ENCODE data around the gene ANKS1B.
"Not testable (repeated sequence)": the region's sequence is repeated elsewhere in the genome, so short reads cannot be mapped to it uniquely, and the experiment has no call there.

ANKS1B gene

DNA sequence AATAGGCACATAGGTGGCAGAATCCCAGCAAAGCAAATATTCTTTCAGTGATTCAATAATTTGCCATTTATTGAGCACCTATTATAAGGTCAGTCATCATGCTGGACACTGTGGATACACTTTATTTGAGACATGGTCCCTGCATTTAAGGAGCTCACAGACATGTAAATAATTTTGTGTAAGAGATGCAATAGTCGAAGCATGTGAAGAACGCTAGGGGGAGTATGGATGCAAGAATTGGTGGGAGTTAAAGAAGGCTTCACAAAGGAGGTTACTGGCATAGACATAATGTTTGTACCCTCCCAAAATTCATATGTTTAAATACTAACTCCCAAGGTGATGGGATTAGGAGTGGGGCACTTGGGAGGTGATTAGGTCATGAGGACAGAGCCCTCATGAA lies 597.8 kb downstream of the ANKS1B start:
- Mint-ChIP-seq H3K27me3 (no peaks in the 10 kb centered on the region), H3K36me3 (no peaks in the 10 kb centered on the region), H3K27ac (no peak overlapping the region), H3K4me1 (ENCODE audit: low read depth) (no peaks in the 10 kb centered on the region), H3K9me3 (ENCODE audit: low read depth) (peaks cover 4% of the 10 kb centered on the region), H3K4me3 (no peak overlapping the region)

DNA sequence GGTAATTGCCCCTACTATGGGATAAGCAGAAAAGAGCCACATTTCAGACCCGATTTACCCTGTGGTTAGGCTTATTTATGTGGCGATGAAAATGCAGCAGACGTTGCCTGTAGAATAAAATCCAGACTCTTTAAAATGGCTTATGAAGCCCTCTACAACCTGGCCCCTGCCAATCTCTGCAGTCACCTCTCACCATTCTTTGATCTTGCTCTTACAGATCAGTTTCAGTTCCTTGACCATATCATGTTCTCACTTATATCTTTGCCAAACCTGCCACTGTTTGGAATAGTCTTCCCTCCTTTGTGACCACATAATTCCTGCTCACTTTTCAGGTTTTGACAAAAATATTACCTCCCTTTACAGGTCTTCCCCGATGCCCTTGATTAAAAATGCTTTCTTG lies 601.5 kb downstream of the ANKS1B start:
- H3K9me3 Mint-ChIP-seq (ENCODE audit: low read depth), result peaks cover 4% of the 10 kb centered on the region

DNA sequence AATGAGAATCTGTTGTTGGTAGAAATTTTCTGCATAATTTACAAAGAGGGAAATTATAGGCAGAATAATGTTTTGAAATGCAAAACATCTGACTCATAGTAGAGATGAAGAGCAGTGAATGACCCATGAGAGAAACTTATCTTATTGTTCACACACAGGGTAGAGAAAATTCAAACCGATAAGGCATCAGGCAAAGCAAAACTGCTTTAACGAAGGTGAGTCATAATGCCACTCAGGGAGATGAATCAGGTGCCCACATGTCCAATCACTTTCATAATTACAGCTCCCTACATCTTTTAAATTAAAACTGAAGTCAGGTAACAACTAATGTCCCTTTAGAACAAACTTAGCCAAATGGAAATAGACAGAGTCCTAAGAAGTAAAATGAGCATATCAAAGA lies 602.7 kb downstream of the ANKS1B start:
- Mint-ChIP-seq H3K27me3 (no peaks in the 10 kb centered on the region), H3K27ac (no peak overlapping the region), H3K36me3 (no peaks in the 10 kb centered on the region), H3K9me3 (ENCODE audit: low read depth) (peaks cover 4% of the 10 kb centered on the region), H3K4me1 (ENCODE audit: low read depth) (no peaks in the 10 kb centered on the region), H3K4me3 (no peak overlapping the region)

More for the DNA sequence above, 601.5 kb downstream of the ANKS1B start:
- Mint-ChIP-seq H3K27ac (no peak overlapping the region), H3K27me3 (no peaks in the 10 kb centered on the region), H3K4me1 (ENCODE audit: low read depth) (no peaks in the 10 kb centered on the region), H3K4me3 (no peak overlapping the region), H3K36me3 (no peaks in the 10 kb centered on the region)

DNA sequence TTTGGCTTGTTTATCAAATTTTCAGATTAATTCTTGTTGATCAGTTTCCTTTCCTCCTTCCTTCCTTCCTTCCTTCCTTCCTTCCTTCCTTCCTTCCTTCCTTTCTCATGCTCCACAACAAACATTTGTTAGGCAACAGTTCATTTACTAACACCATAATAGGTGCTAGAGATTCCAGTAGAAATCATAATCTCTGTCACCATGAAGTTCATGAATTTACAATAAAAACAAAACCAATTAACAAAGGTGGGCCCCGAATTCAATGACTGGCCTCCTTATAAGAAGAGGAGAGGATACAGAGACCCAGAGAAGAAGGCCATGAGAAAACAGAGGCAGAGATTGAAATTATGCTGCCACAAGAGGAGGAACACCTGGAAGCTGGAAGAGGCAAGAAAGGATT lies 604.0 kb downstream of the ANKS1B start:
- Mint-ChIP-seq H3K4me1 (ENCODE audit: low read depth) (no peaks in the 10 kb centered on the region), H3K27ac (no peak overlapping the region), H3K27me3 (no peaks in the 10 kb centered on the region), H3K9me3 (ENCODE audit: low read depth) (peaks cover 1% of the 10 kb centered on the region), H3K4me3 (no peak overlapping the region), H3K36me3 (no peaks in the 10 kb centered on the region)

DNA sequence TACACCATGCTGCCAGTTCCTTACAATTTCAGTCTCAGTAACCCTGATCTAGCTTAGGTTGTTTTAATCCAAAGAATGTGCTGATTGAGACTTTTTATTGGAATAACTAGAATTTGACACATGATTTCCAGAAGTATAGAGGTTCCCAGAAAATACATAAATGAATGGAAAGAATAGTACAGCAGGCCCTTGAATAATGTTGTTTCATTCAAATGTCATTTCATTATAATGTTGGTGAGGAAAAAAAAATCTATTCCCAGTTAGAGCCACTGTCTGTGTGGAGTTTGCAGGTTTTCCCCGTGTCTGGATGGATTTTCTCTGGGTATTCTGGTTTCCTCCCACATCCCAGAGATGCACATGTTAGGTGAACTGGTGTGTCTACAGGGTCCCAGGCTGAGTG lies 610.7 kb downstream of the ANKS1B start:
- no peaks in the 10 kb centered on the region for H3K4me1 Mint-ChIP-seq (ENCODE audit: low read depth)

DNA sequence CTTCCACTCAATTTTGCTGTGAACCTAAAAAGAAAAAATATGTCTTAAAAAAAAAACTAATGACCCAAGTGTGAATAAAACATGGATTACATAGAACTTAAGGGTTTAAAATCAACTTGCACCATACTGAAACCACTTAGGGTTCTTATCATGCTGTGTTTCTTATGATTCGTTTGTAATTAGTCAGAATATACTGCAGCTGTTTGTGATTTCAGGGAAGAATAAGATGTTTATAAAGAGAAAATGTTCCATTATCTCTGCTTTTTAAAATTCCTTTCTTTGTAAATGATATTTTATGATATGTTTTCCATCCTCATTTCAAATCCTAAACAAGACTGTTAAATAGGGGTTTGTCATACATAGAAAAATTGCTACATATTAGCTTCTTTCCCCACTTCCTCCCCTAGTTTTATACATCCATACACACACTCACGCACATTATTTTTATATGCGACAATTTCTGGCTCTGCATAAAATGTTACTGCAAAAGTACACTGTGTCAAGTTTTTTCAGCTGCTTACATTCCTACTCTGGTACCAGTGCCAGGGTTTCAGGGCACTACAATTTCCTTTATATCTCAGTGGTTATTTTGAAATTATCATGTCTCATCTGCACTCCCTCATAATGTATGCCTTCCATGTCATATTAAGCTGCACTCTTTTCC lies 612.3 kb downstream of the ANKS1B start:
- Mint-ChIP-seq H3K4me1 (ENCODE audit: low read depth) (no peaks in the 10 kb centered on the region), H3K9me3 (ENCODE audit: low read depth) (peaks cover 22% of the 10 kb centered on the region), H3K36me3 (no peaks in the 10 kb centered on the region), H3K27me3 (no peaks in the 10 kb centered on the region), H3K4me3 (no peak overlapping the region), H3K27ac (no peak overlapping the region)

More for the DNA sequence above, 610.7 kb downstream of the ANKS1B start:
- Mint-ChIP-seq H3K4me3 (no peak overlapping the region), H3K36me3 (no peaks in the 10 kb centered on the region), H3K27ac (no peak overlapping the region), H3K9me3 (ENCODE audit: low read depth) (peaks cover 19% of the 10 kb centered on the region), H3K27me3 (no peaks in the 10 kb centered on the region)

DNA sequence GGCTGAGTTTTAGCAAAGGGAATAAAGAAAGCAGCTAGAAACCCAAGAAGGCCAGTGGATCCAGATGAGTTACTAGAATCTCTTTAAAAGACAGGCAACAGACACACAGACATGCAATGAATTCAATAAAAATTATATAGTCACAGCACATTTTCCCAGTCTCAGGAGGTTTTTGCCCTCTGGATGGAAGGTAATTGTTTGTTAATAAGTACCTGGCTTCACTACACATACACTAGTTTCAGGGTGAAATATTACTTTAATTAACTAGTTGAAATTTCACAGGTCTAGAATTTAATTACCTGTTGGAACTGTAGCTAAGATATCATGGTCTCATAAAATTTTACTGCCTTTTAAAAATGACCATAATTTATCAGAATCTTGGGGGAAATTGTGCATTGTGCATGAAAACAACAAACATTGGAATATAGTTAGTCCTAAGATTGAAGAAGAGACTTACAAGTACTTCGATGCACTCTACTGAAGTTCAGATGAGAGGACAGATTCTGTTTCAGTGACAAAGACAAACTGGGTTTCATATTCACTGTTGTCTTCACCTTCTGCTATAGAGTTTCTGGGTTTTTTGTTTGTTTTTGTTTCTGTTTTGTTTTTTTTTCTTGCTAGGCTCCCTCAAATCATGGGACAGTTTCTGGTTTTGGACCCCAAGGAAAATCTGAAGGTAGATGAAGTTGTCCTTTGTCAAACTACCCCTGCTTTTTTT lies 614.2 kb downstream of the ANKS1B start:
- Mint-ChIP-seq H3K27ac (no peak overlapping the region), H3K4me1 (ENCODE audit: low read depth) (no peaks in the 10 kb centered on the region), H3K4me3 (no peak overlapping the region), H3K27me3 (no peaks in the 10 kb centered on the region), H3K36me3 (no peaks in the 10 kb centered on the region), H3K9me3 (ENCODE audit: low read depth) (peaks cover 23% of the 10 kb centered on the region)

DNA sequence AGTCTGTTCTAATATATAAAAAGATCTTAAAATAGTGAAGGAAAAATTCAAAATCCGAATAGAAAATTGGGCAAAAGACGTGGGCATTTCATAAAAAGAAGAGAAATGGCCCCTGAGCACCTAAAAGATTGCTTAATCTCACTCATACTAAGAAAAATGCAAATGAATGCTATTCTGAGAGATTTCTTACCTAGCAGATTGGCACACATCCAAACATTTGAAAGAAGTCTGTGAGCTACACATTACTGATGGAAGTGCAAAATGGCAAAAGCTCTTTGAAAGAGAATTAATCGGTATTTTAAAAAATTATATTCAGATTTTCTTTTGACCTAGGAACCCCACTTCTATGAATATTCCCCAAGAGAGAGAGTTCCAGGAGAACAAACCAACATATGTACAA lies 617.6 kb downstream of the ANKS1B start:
- Mint-ChIP-seq H3K27me3 (no peaks in the 10 kb centered on the region), H3K4me1 (ENCODE audit: low read depth) (no peaks in the 10 kb centered on the region), H3K9me3 (ENCODE audit: low read depth) (peaks cover 17% of the 10 kb centered on the region), H3K4me3 (no peak overlapping the region), H3K27ac (no peak overlapping the region), H3K36me3 (no peaks in the 10 kb centered on the region)

DNA sequence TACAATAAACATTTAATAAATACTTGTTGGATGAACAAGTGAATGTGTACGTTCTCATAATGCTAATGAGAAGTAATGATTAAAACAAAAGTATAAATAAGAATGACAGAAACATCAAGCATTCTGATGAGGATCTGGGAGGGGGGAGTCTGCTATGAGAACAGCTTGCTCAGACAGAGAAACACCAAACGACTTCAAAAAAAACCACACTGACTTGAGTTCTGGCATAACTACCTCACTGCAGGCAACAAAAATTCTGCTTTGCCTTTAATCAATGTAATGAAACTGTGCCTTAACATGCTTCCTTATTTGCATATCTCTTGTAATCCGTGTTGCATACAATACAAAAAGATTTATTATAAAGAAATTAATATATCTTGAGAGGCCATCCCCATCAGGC lies 632.5 kb downstream of the ANKS1B start:
- no peak overlapping the region for H3K27ac Mint-ChIP-seq
- no peaks in the 10 kb centered on the region for H3K36me3 Mint-ChIP-seq
- no peak overlapping the region for H3K4me3 Mint-ChIP-seq
- H3K4me1 Mint-ChIP-seq (ENCODE audit: low read depth), result no peaks in the 10 kb centered on the region
- H3K9me3 Mint-ChIP-seq (ENCODE audit: low read depth), result no peaks in the 10 kb centered on the region
- H3K27me3 Mint-ChIP-seq, result no peaks in the 10 kb centered on the region

DNA sequence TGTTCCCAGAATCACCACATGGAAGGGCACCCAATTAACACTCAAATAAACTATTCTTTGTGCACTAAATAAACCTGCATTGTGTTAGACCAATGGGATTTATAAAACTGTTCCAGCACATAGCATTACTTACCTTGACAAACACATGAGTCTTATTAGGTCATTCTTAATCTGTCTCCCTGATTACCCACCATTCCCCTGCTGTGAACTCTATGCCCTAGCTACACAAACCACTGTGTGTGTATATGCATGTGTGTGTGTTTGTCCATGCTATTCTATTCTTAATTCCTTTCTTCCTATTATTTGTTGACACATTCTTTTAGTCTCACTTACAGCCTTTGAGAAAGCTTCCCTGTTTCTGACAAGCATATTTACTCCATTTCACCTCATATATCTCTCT lies 640.8 kb downstream of the ANKS1B start:
- Mint-ChIP-seq H3K27ac (no peak overlapping the region), H3K4me1 (ENCODE audit: low read depth) (no peaks in the 10 kb centered on the region), H3K36me3 (no peaks in the 10 kb centered on the region), H3K27me3 (no peaks in the 10 kb centered on the region), H3K4me3 (no peak overlapping the region), H3K9me3 (ENCODE audit: low read depth) (peaks cover 5% of the 10 kb centered on the region)

DNA sequence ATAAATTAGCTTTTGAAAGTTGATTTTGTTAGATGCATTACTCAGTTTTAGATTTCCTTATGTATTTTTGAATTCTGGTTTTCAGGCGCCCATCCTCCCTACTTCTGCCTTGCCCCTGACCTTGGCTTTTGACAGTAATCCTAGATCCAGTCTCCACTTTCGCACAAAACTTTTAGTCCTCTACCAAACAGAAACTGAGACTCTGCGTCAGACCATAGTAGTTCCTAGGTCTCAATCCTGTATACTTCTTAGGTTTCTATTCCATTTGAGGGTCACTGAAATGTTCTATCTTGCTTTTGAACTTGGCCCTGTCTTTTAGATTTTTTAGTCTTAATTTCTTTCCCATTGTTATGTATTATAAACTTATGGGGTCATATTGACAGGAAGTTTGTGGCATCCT lies 645.1 kb downstream of the ANKS1B start:
- Mint-ChIP-seq H3K36me3 (no peaks in the 10 kb centered on the region), H3K9me3 (ENCODE audit: low read depth) (peaks cover 10% of the 10 kb centered on the region), H3K27me3 (no peaks in the 10 kb centered on the region), H3K4me1 (ENCODE audit: low read depth) (no peaks in the 10 kb centered on the region), H3K4me3 (no peak overlapping the region), H3K27ac (no peak overlapping the region)

DNA sequence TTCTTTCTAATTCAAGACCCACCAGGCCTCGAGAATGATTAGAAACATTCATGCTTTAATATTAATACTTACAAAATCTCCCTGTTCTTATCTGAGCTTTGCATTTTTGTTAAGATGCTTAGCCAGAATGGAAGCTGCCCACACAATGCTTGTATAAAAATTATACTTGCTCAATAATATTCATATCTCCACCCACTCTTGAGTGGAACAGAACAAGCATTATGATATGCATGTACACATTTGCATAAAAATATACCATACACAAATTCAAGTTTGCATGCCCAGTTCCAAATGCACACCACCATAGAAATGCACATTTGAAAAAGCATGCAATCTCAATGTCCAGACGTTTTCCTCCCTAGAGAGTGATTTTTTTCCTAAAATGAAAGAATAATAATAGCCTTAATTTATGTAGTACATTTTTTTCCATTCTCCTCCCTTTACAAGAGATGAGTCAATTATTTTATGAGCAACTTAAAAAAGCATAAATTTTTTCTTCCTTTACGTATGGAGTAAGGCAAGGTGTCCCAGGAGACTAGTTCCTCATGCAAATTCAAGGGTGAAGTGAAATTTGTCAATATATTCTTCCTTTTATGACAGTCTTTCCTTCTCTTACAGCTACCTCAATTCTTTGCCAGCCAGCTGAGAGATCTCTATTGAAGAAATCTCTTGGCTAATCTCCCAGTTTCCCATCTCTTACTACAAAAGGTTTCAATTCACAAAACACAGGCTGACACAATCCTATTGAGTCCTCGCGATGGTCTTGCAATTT lies 650.3 kb downstream of the ANKS1B start:
- Mint-ChIP-seq H3K4me1 (ENCODE audit: low read depth) (no peaks in the 10 kb centered on the region), H3K4me3 (no peak overlapping the region), H3K9me3 (ENCODE audit: low read depth) (peaks cover 5% of the 10 kb centered on the region), H3K27me3 (no peaks in the 10 kb centered on the region), H3K27ac (no peak overlapping the region), H3K36me3 (no peaks in the 10 kb centered on the region)

DNA sequence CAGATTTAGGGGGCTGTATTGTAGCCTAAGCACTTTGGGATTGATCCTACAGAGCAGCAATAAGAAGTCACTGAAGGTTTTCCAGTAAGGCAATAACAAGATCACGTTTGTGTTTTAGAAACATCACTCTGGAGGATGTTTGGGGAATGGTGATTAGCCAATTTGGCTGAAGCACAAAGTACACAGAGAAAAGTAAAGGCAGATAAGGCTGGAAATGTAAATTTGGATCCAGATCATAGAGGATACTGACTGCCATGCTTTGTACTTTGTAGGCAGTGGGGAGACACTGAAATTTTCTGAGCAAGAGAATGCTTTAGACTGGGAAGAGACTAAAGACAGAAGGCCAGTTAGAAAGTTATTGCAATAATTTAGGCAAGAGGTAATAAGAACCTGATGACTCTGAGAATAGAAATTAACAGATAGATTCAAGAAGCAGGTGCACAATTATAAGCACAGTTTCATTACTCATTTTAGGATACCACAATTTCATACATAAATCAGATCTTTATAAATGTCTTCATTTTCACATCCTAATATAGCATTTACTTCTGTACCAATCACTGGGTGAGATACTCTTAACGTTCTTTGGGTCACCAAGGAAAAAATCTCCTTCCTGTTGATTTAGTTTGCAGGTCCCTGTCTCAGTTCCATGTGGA lies 651.7 kb downstream of the ANKS1B start:
- H3K27me3 Mint-ChIP-seq, result no peaks in the 10 kb centered on the region
- peaks cover 8% of the 10 kb centered on the region for H3K9me3 Mint-ChIP-seq (ENCODE audit: low read depth)
- no peaks in the 10 kb centered on the region for H3K4me1 Mint-ChIP-seq (ENCODE audit: low read depth)
- H3K36me3 Mint-ChIP-seq, result no peaks in the 10 kb centered on the region
- no peak overlapping the region for H3K4me3 Mint-ChIP-seq
- no peak overlapping the region for H3K27ac Mint-ChIP-seq

DNA sequence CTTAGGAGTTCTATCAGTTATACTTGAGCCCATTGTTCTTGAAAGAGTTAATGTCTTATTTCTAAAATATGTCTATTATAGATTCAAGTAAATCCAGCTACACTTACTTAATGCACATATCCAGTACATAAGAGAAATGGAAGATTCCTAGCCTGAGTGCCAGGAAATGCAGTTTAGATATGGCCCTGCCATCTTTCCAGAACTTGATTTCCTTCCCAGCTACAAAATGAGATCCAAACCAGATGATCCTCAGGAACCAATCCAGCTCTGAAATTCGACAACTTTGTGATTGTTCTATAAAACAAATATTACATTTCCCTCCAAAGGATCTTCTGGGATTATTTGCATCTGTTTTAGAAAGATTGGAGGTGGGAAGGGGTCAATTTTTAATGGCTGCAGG lies 654.5 kb downstream of the ANKS1B start:
- Mint-ChIP-seq H3K4me1 (ENCODE audit: low read depth) (no peaks in the 10 kb centered on the region), H3K27ac (no peak overlapping the region), H3K36me3 (no peaks in the 10 kb centered on the region), H3K27me3 (no peaks in the 10 kb centered on the region), H3K9me3 (ENCODE audit: low read depth) (peaks cover 6% of the 10 kb centered on the region), H3K4me3 (no peak overlapping the region)

DNA sequence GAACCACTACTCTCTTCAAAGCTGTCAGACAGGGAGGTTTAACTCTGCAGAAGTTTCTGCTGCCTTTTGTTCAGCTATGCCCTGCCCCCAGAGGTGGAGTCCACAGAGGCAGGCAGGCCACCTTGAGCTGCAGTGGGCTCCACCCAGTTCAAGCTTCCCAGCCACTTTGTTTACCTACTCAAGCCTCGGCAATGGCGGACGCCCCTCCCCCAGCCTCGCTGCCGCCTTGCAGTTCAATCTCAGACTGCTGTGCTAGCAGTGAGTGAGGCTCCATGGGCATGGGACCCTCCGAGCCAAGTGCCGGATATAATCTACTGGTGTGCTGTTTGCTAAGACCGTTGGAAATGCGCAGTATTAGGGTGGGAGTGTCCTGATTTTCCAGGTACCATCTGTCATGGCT lies 663.5 kb downstream of the ANKS1B start:
- H3K4me1 Mint-ChIP-seq (ENCODE audit: low read depth); H3K27ac Mint-ChIP-seq; H3K36me3 Mint-ChIP-seq; H3K4me3 Mint-ChIP-seq; H3K27me3 Mint-ChIP-seq: not testable (repeated sequence)
- peaks cover 21% of the 10 kb centered on the region for H3K9me3 Mint-ChIP-seq (ENCODE audit: low read depth)

Data from activated naive CD8-positive, alpha-beta T cell (primary cell).